ENCODE measurements around the gene PLA2G4E. TPM values are rescaled to one million over a fixed set of nuclear protein-coding genes. Genes with fewer than 3 reads are reported as not detected.

Gene PLA2G4E
- total RNA-seq, 4 donors from 2014 or later: not detected

- intact Hi-C loops (cut with DNase I; ENCODE audit: low total_unique reads): no loop called here
- DNase-seq (peak in 1 of 2 donors; percentile 53), ATAC-seq (peak; percentile 51 to 79)
- peaks cover 0 to 14% of the 10 kb centered on the region in 2 donors for H3K4me1 ChIP-seq
- TF ChIP-seq CTCF (IDR thresholded peaks at IDR 0.05 in 4 of 5, conservative IDR thresholded peaks at IDR 0.05 in 1 of 5) (no peak), POLR2A (IDR thresholded peaks at IDR 0.05) (no peak)
- H3K27me3 ChIP-seq: no peaks in the 10 kb centered on the region
- H3K4me3 ChIP-seq: no peak overlapping the region
- H3K9me3 ChIP-seq: no peaks in the 10 kb centered on the region
- peak overlapping the region in 3 of 4 donors; percentile 22 to 44 (median 28) for H3K27ac ChIP-seq
- no peaks in the 10 kb centered on the region for H3K36me3 ChIP-seq
- in situ Hi-C loops (cut with MboI; ENCODE audit: low sequenced_read_pairs in 4 of 4): no loop called here
These were observed 76.4 kb downstream of the PLA2G4E start for GRCh38 chr15:41944313-41944940.

GRCh38 chr15:41943543-41944312 is 77.1 kb downstream of the PLA2G4E start:
- TF ChIP-seq CTCF (IDR thresholded peaks at IDR 0.05 in 4 of 5, conservative IDR thresholded peaks at IDR 0.05 in 1 of 5) (no peak), POLR2A (IDR thresholded peaks at IDR 0.05) (no peak)
- DNase-seq (no peak), ATAC-seq (no peak)
- Histone ChIP-seq H3K27me3 (no peaks in the 10 kb centered on the region), H3K9me3 (no peaks in the 10 kb centered on the region), H3K27ac (peak overlapping the region in 3 of 4 donors; percentile 22 to 44 (median 28)), H3K4me3 (no peak overlapping the region), H3K4me1 (peaks cover 0 to 14% of the 10 kb centered on the region in 2 donors), H3K36me3 (no peaks in the 10 kb centered on the region)
- intact Hi-C loops (cut with DNase I; ENCODE audit: low total_unique reads): no loop called here
- in situ Hi-C loops (cut with MboI; ENCODE audit: low sequenced_read_pairs in 4 of 4): no loop called here

GRCh38 chr15:41942886-41943285 is 78.0 kb downstream of the PLA2G4E start:
- no peak for ATAC-seq
- no peak for DNase-seq
- Histone ChIP-seq H3K27me3 (no peaks in the 10 kb centered on the region), H3K4me3 (no peak overlapping the region), H3K9me3 (no peaks in the 10 kb centered on the region), H3K36me3 (no peaks in the 10 kb centered on the region), H3K4me1 (peaks cover 0 to 21% of the 10 kb centered on the region in 2 donors), H3K27ac (no peak overlapping the region)
- in situ Hi-C loops (cut with MboI; ENCODE audit: low sequenced_read_pairs in 4 of 4): no loop called here
- TF ChIP-seq POLR2A (IDR thresholded peaks at IDR 0.05) (no peak), CTCF (IDR thresholded peaks at IDR 0.05 in 4 of 5, conservative IDR thresholded peaks at IDR 0.05 in 1 of 5) (no peak)
- intact Hi-C loops (cut with DNase I; ENCODE audit: low total_unique reads): no loop called here

GRCh38 chr15:41941644-41942415 is 79.0 kb downstream of the PLA2G4E start:
- H3K36me3 ChIP-seq: no peaks in the 10 kb centered on the region
- no peaks in the 10 kb centered on the region for H3K9me3 ChIP-seq
- peaks cover 0 to 20% of the 10 kb centered on the region in 2 donors for H3K4me1 ChIP-seq
- TF ChIP-seq CTCF (IDR thresholded peaks at IDR 0.05 in 4 of 5, conservative IDR thresholded peaks at IDR 0.05 in 1 of 5): no peak
- TF ChIP-seq POLR2A (IDR thresholded peaks at IDR 0.05): no peak
- ATAC-seq: no peak
- no peak overlapping the region for H3K27ac ChIP-seq
- H3K27me3 ChIP-seq: no peaks in the 10 kb centered on the region
- H3K4me3 ChIP-seq: no peak overlapping the region
- intact Hi-C loops (cut with DNase I; ENCODE audit: low total_unique reads): no loop called here
- no peak for DNase-seq
- in situ Hi-C loops (cut with MboI; ENCODE audit: low sequenced_read_pairs in 4 of 4): no loop called here
